Measurements from ENCODE around the gene SRR. TPM values are rescaled to one million over a fixed set of nuclear protein-coding genes. Genes with fewer than 3 reads are reported as not detected.

SRR gene
- total and polyA plus RNA-seq, 2 donors (not counting 3 experiments of a cell fraction or from before 2014, with no cell fraction given) = 13.7 to 20.1 TPM

DNA sequence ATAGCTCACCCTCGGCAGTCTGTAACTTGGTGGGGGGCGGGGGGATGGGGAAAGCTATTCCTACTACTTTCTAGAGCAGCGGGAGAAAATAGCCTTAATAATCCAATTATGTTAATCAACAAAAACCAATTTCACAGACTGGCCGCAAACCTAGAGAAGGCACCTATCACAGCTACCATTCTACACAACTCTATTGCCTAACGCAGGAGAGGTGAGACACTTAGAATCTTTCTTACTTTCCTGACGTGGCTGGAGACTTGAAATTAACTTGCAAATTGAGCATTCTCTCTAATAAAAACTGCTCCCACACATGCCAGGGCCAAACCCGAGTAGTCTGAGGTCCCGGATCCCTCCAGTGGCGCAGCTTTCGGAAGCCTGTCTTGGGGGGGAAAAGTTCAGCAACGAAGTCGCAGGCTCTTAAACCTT, 959 bp upstream of the SRR start:
- Histone ChIP-seq H3K79me2 (ENCODE audit: control insufficient read depth, insufficient read depth, low read length) (peaks cover 26% of the 10 kb centered on the region), H2AFZ (ENCODE audit: low read depth, low read length) (peak overlapping the region; percentile 85), H3K4me1 (ENCODE audit: control insufficient read depth, extremely low read depth, insufficient read depth, low read length) (peaks cover 7% of the 10 kb centered on the region), H3K4me3 (replicated peaks in 1 of 3; ENCODE audit: insufficient read depth in 1 of 3, low read depth in 1 of 3, low read length in 3 of 3) (peak overlapping the region; percentile 70 to 99 (median 98)), H3K27me3 (ENCODE audit: control insufficient read depth in 2 of 2, insufficient read depth in 2 of 2, low read length in 2 of 2) (no peaks in the 10 kb centered on the region), H3K9me1 (replicated peaks; ENCODE audit: control insufficient read depth, extremely low read depth, insufficient read depth, low read length) (no peaks in the 10 kb centered on the region), H3K4me2 (ENCODE audit: insufficient read depth, low read length) (peak overlapping the region; percentile 99), H3K27ac (ENCODE audit: insufficient read depth, low read depth, low read length) (peak overlapping the region; percentile 69), H3K9ac (replicated peaks; ENCODE audit: extremely low read depth, insufficient read depth, low read length) (peak overlapping the region; percentile 95), H3K36me3 (ENCODE audit: control insufficient read depth in 2 of 2, extremely low read depth in 1 of 2, insufficient read depth in 2 of 2, low read length in 2 of 2) (peaks cover 0 to 10% of the 10 kb centered on the region in 2 experiments), H3K9me3 (replicated peaks; ENCODE audit: control insufficient read depth, insufficient read depth, low read length) (no peaks in the 10 kb centered on the region), H4K20me1 (replicated peaks; ENCODE audit: control insufficient read depth, extremely low read depth, insufficient read depth, low read length) (no peaks in the 10 kb centered on the region)
- TF ChIP-seq GATA2 (IDR thresholded peaks at IDR 0.05; ENCODE audit: insufficient read depth, insufficient read length, low read depth, low read length) (no peak), MYC (IDR thresholded peaks at IDR 0.05; ENCODE audit: low read depth, low read length) (no peak), JUN (IDR thresholded peaks at IDR 0.05; ENCODE audit: borderline replicate concordance, insufficient read depth, insufficient read length, low read depth) (no peak), POLR2AphosphoS5 (IDR thresholded peaks at IDR 0.05; ENCODE audit: insufficient read depth, low read depth, low read length) (no peak), EZH2 (IDR thresholded peaks at IDR 0.05; ENCODE audit: borderline replicate concordance, low read depth, low read length, severe bottlenecking) (no peak), POLR2A (IDR thresholded peaks at IDR 0.05; ENCODE audit: low read depth, low read length) (no peak), FOS (IDR thresholded peaks at IDR 0.05; ENCODE audit: borderline replicate concordance, insufficient read depth, low read length) (no peak), MAX (IDR thresholded peaks at IDR 0.05; ENCODE audit: insufficient read depth, insufficient read length) (no peak)
- TF ChIP-seq, protein P1, sequence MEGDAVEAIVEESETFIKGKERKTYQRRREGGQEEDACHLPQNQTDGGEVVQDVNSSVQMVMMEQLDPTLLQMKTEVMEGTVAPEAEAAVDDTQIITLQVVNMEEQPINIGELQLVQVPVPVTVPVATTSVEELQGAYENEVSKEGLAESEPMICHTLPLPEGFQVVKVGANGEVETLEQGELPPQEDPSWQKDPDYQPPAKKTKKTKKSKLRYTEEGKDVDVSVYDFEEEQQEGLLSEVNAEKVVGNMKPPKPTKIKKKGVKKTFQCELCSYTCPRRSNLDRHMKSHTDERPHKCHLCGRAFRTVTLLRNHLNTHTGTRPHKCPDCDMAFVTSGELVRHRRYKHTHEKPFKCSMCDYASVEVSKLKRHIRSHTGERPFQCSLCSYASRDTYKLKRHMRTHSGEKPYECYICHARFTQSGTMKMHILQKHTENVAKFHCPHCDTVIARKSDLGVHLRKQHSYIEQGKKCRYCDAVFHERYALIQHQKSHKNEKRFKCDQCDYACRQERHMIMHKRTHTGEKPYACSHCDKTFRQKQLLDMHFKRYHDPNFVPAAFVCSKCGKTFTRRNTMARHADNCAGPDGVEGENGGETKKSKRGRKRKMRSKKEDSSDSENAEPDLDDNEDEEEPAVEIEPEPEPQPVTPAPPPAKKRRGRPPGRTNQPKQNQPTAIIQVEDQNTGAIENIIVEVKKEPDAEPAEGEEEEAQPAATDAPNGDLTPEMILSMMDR (IDR thresholded peaks at IDR 0.05; ENCODE audit: extremely low read depth in 1 of 2, insufficient read depth in 1 of 2, low read depth in 1 of 2, low read length in 2 of 2) = no peak
- TSS peak; percentile 31 for BruUV-seq (replicated peaks)
- FAIRE-seq = no peak
- intact Hi-C loops (cut with micrococcal nuclease) = loop anchor here (1.0 to 2.0 kb wide), 2 partner anchors 34 to 50 kb away; partner anchors contain the start of gene TSR1
- ChIA-PET POLR2A (interaction anchor here (0.6 to 1.1 kb wide), 2 partner anchors 17 to 28 kb away, joined by 3 read pairs; no protein-coding TSS in a partner anchor), CTCF (interaction anchor here (1.2 to 1.6 kb wide), 3 partner anchors 50 to 113 kb away, joined by 4 to 7 read pairs (median 5); no protein-coding TSS in a partner anchor)
- dilution Hi-C loops (cut with MboI; ENCODE audit: extremely low pct_ligation_motif_present, low sequenced_read_pairs) = no loop called here
- DNase-seq (ENCODE audit: low read depth, low spot score) = no peak

Measured in endothelial cell of umbilical vein (primary cell).